C1 segment of cervical spinal cord (tissue), 14 donors: Measurements from ENCODE around the gene FHIP1B.

Source experiments
- DNase-seq, 14 donors: peaks; one replicate each; lab custom pipeline; 2025; lab: John Stamatoyannopoulos, UW

FHIP1B gene

GRCh38 chr11:6201481-6201880 is 33.0 kb downstream of the FHIP1B start:
- DNase-seq: no peak

GRCh38 chr11:6200975-6201374 is 33.5 kb downstream of the FHIP1B start:
- DNase-seq: peak in 2 of 14 donors; percentile 6 to 12

- DNase-seq: no peak
Measured at GRCh38 chr11:6199174-6199810, 35.1 kb downstream of the FHIP1B start, which contains the start of gene OR52W1. Gene OR52W1, plus strand, starts transcription at chr11:6199224. Its CDS starts 0 bp downstream, at chr11:6199224.

- DNase-seq: no peak
Measured at GRCh38 chr11:6197466-6198200, 36.8 kb downstream of the FHIP1B start.

GRCh38 chr11:6196396-6196795 is 38.0 kb downstream of the FHIP1B start:
- DNase-seq: no peak

- no peak for DNase-seq
Measured at GRCh38 chr11:6194065-6194581, 40.3 kb downstream of the FHIP1B start.

- DNase-seq: no peak
Measured at GRCh38 chr11:6191742-6192141, 42.7 kb downstream of the FHIP1B start.

- DNase-seq: no peak
Measured at GRCh38 chr11:6175440-6175839, 59.0 kb downstream of the FHIP1B start.

- no peak for DNase-seq
Measured at GRCh38 chr11:6170226-6170625, 64.2 kb downstream of the FHIP1B start, which contains the start of gene OR52B2. Gene OR52B2, minus strand, starts transcription at chr11:6170326. Its CDS starts 0 bp downstream, at chr11:6170326.
